GM12878 (cell line): ENCODE results near the gene TSC22D3. TPM values are rescaled to one million over a fixed set of nuclear protein-coding genes. Genes with fewer than 3 reads are reported as not detected.

Experiments
- ATAC-seq: fragments of 200-7000 bp; cut with Tn5 transposase; 3 replicates; pipeline ENCODE4 v1.9.1; 2020; ENCODE audit warnings: mild to moderate bottlenecking, moderate library complexity
- BruUV-seq: library from RNA; stranded (reverse); fragments of 400-500 nt; replicated peaks from 2 replicates; lab custom pipeline; 2021; lab: Mats Ljungman, UMichigan
- CTCF ChIA-PET: fragments of 300-600 bp; sonication (Branson Sonifier 250); formaldehyde crosslinking; extraction: SDS; loops from one replicate; lab custom pipeline; 2021; ENCODE audit warnings: inconsistent platforms; lab: Yijun Ruan, JAX
- POLR2A ChIA-PET: fragments of 350-600 bp; formaldehyde crosslinking; extraction: SDS; loops from one replicate; lab custom pipeline; 2021; ENCODE audit warnings: inconsistent platforms; lab: Charles Lee
- RAD21 ChIA-PET: fragments of 300-600 bp; sonication (Branson Sonifier 250); formaldehyde crosslinking; loops from one replicate; lab custom pipeline; 2023; ENCODE audit warnings: antibody characterized with exemption; ENCODE audit not compliant: unreplicated experiment; lab: Charles Lee
- SMC1A ChIA-PET: fragments of 300-600 bp; sonication (Branson Sonifier 250); formaldehyde crosslinking; loops from one replicate; lab custom pipeline; 2023; ENCODE audit not compliant: unreplicated experiment, uncharacterized antibody; lab: Charles Lee
- DNase-seq: peaks from one replicate; pipeline ENCODE4 v3.0.0-alpha.2; 2011; ENCODE audit warnings: low read depth, low spot score
- FAIRE-seq: peaks from 3 replicates; lab custom pipeline; 2011; peaks lifted over from hg19 to GRCh38; lab: Jason Lieb, UNC
- H2AFZ ChIP-seq: 2 replicates; pipeline ENCODE4 v1.6.0; 2011; ENCODE audit warnings: low read depth, low read length, control low read depth; ENCODE audit not compliant: control insufficient read depth
- H3K27ac ChIP-seq: 2 replicates; pipeline ENCODE4 v1.5.1; 2011; ENCODE audit warnings: control low read depth; ENCODE audit not compliant: control insufficient read depth, insufficient read depth
- H3K27me3 ChIP-seq, 2 experiments: replicated peaks in 1 of 2; 2 replicates each; pipeline versions ENCODE4 v1.6.0 to v1.6.1; 2011; ENCODE audit warnings: low read length in 1 of 2; ENCODE audit not compliant: control insufficient read depth in 2 of 2, insufficient read depth in 2 of 2
- H3K36me3 ChIP-seq, 2 experiments: 2 replicates each; pipeline ENCODE4 v1.5.1; 2011; ENCODE audit warnings: low read length in 1 of 2; ENCODE audit not compliant: control insufficient read depth in 2 of 2, insufficient read depth in 2 of 2
- H3K4me1 ChIP-seq: 2 replicates; pipeline ENCODE4 v1.6.1; 2011; ENCODE audit warnings: mild to moderate bottlenecking, low read length, moderate library complexity, mixed read lengths; ENCODE audit not compliant: control insufficient read depth, insufficient read depth
- H3K4me2 ChIP-seq: 2 replicates; pipeline ENCODE4 v1.6.0; 2011; ENCODE audit warnings: control low read depth; ENCODE audit not compliant: control insufficient read depth, insufficient read depth
- H3K4me3 ChIP-seq: fragments of 200-600 bp; sonication (generic); 2 replicates; pipeline ENCODE4 v1.5.1; 2016
- H3K79me2 ChIP-seq: 2 replicates; pipeline ENCODE4 v1.6.0; 2011; ENCODE audit warnings: low read length; ENCODE audit not compliant: control insufficient read depth, insufficient read depth
- H3K9ac ChIP-seq: 2 replicates; pipeline ENCODE4 v1.8.0; 2011; ENCODE audit warnings: low read length, control low read depth, mixed read lengths; ENCODE audit not compliant: control insufficient read depth, insufficient read depth
- H3K9me3 ChIP-seq: replicated peaks from 3 replicates; pipeline ENCODE4 v1.5.1; 2011; ENCODE audit warnings: mild to moderate bottlenecking, low read length; ENCODE audit not compliant: control insufficient read depth, insufficient read depth
- H4K20me1 ChIP-seq: 2 replicates; pipeline ENCODE4 v1.6.0; 2011; ENCODE audit not compliant: control insufficient read depth, insufficient read depth
- BACH1 ChIP-seq: fragments of 450-650 bp; IDR thresholded peaks from 2 replicates; pipeline ENCODE4 v1.6.1; 2017; ENCODE audit warnings: mild to moderate bottlenecking, borderline replicate concordance
- CEBPB ChIP-seq, 2 experiments: fragments of 150-350 bp in 1 of 2; IDR thresholded peaks; 2 replicates each; pipeline ENCODE4 v1.6.1; 2012 to 2014; ENCODE audit warnings: low read depth in 2 of 2, low read length in 2 of 2, borderline replicate concordance in 1 of 2, inconsistent platforms in 1 of 2
- HDAC6 ChIP-seq: fragments of 200-600 bp; sonication (generic); IDR thresholded peaks from one replicate; pipeline ENCODE4 v1.8.0; 2017; ENCODE audit warnings: antibody characterized with exemption; ENCODE audit not compliant: unreplicated experiment
- IKZF2 ChIP-seq, 2 experiments: fragments of 450-650 bp; IDR thresholded peaks; 2 replicates each; pipeline ENCODE4 v1.6.1; 2017; ENCODE audit warnings: mild to moderate bottlenecking in 2 of 2, moderate library complexity in 2 of 2
- NR2F1 ChIP-seq: fragments of 450-650 bp; conservative IDR thresholded peaks from 2 replicates; pipeline ENCODE4 v1.6.1; 2017; ENCODE audit warnings: mild to moderate bottlenecking
- NRF1 ChIP-seq: conservative IDR thresholded peaks from 2 replicates; pipeline ENCODE4 v1.6.1; 2011; ENCODE audit warnings: mild to moderate bottlenecking, low read depth, low read length, improper control_type of control experiment
- POLR2A ChIP-seq: IDR thresholded peaks from 2 replicates; pipeline ENCODE4 v1.6.1; 2011; ENCODE audit warnings: low read depth, mild to moderate bottlenecking, low read length
- RBBP5 ChIP-seq: fragments of 200-600 bp; sonication (generic); conservative IDR thresholded peaks from 2 replicates; pipeline ENCODE4 v1.6.1; 2016
- YY1 ChIP-seq: IDR thresholded peaks from 2 replicates; pipeline ENCODE4 v1.6.1; 2011; ENCODE audit warnings: low read depth, mild to moderate bottlenecking, low read length
- ZNF207 ChIP-seq: fragments of 450-650 bp; IDR thresholded peaks from 2 replicates; pipeline ENCODE4 v1.6.1; 2014; ENCODE audit warnings: antibody characterized with exemption, mild to moderate bottlenecking, borderline replicate concordance
- ZNF217 ChIP-seq: fragments of 450-650 bp; IDR thresholded peaks from 2 replicates; pipeline ENCODE4 v1.6.1; 2017; ENCODE audit warnings: antibody characterized with exemption, mild to moderate bottlenecking
- ZSCAN29 ChIP-seq: fragments of 450-650 bp; IDR thresholded peaks from 2 replicates; pipeline ENCODE4 v1.6.1; 2017; ENCODE audit warnings: mild to moderate bottlenecking, moderate library complexity
- WGBS: methylation state at CpG from one replicate; pipeline ENCODE4 v1.1.6; 2016; ENCODE audit warnings: low lambda C conversion rate; ENCODE audit not compliant: insufficient replicate concordance, insufficient coverage; ENCODE audit errors: missing lambda C conversion rate; 5-methylcytosine and 5-hydroxymethylcytosine counted together
- in situ Hi-C: fragments of 300-500 bp; cut with MboI; formaldehyde crosslinking; loops from 9 replicates; pipeline ENCODE4 v1.14.3; 2018; ENCODE audit warnings: mixed read lengths
- intact Hi-C: fragments of 100-400 bp; cut with micrococcal nuclease; formaldehyde crosslinking; loops from one replicate; pipeline ENCODE4 v1.14.2; 2022; ENCODE audit not compliant: unreplicated experiment
- polyA plus RNA-seq, 11 experiments: library from polyadenylated mRNA; depleted of rRNA in 4 of 11; unstranded in 6 of 11; stranded (reverse) in 5 of 11; fragments of >200 nt; fragmentation: Nextera tagmentation in 4 of 11; fragmentation: Illumina TruSeq in 1 of 11; extraction: Ambion mirVana in 4 of 11; extraction: Trizol in 1 of 11; gene quantifications; 1 replicate in 1 of 11; 2 replicates in 10 of 11; pipeline versions ENCODE4 v1.2.1 to v1.2.3, GENCODE V29; 2011 to 2016; ENCODE audit warnings: inconsistent platforms in 2 of 11, missing spikeins in 2 of 11, low read depth in 1 of 11
- total RNA-seq, 4 experiments: library from RNA; depleted of rRNA in 3 of 4; stranded (reverse); fragments of >200 nt in 3 of 4; fragmentation: Illumina TruSeq in 1 of 4; extraction: Trizol in 1 of 4; gene quantifications; 2 replicates each; pipeline versions ENCODE4 v1.2.1 to v1.2.3, GENCODE V29; 2013 to 2021
- TF ChIP-seq, protein P1 (sequence below): fragments of 450-650 bp; IDR thresholded peaks from 2 replicates; pipeline ENCODE4 v1.6.1; 2016; ENCODE audit warnings: mild to moderate bottlenecking

The TSC22D3 gene
- total and polyA plus RNA-seq, 10 of the 15 experiments (the other 5 are each of a cell fraction or from before 2014, with no cell fraction given): 4.6 to 122 (median 16.1) TPM

DNA sequence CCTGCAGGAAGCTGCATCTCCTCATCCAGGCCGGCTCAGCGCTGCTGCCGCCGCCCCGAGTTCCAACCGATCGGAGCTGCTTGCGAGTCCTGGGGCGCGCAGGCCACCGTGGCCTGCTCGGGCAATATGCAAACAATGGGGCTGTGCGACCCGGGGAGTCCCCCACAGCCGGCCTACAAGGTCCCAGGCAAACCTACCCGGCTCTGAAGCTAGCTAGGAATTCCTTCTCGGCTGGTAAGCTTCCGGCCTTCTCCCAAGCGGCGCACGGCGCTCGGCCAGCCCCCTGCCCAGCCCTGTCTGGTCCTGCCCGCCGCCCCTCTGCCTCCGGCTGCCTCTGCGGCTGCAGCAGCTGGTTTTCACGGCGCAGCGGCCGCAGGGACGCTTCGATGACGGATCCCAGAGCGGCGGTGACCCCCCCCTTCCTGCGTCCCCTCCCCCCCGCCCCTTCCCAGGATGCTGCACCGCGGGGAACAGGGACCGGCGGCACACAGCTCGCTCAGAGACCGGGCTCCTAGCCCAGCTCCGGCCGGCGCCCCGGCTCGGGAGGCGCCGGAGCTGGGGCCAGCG lies 59.4 kb downstream of the TSC22D3 start (continued):
- TF ChIP-seq, protein P1, sequence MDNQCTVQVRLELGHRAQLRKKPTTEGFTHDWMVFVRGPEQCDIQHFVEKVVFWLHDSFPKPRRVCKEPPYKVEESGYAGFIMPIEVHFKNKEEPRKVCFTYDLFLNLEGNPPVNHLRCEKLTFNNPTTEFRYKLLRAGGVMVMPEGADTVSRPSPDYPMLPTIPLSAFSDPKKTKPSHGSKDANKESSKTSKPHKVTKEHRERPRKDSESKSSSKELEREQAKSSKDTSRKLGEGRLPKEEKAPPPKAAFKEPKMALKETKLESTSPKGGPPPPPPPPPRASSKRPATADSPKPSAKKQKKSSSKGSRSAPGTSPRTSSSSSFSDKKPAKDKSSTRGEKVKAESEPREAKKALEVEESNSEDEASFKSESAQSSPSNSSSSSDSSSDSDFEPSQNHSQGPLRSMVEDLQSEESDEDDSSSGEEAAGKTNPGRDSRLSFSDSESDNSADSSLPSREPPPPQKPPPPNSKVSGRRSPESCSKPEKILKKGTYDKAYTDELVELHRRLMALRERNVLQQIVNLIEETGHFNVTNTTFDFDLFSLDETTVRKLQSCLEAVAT: no peak
- TF ChIP-seq ZNF207 (no peak), ZSCAN29 (no peak), NR2F1 (no peak), NRF1 (no peak), CEBPB (IDR thresholded peaks at IDR 0.05; ENCODE audit: borderline replicate concordance in 1 of 2, low read depth in 2 of 2, low read length in 2 of 2) (no peak), IKZF2 (IDR thresholded peaks at IDR 0.05) (no peak)

DNA sequence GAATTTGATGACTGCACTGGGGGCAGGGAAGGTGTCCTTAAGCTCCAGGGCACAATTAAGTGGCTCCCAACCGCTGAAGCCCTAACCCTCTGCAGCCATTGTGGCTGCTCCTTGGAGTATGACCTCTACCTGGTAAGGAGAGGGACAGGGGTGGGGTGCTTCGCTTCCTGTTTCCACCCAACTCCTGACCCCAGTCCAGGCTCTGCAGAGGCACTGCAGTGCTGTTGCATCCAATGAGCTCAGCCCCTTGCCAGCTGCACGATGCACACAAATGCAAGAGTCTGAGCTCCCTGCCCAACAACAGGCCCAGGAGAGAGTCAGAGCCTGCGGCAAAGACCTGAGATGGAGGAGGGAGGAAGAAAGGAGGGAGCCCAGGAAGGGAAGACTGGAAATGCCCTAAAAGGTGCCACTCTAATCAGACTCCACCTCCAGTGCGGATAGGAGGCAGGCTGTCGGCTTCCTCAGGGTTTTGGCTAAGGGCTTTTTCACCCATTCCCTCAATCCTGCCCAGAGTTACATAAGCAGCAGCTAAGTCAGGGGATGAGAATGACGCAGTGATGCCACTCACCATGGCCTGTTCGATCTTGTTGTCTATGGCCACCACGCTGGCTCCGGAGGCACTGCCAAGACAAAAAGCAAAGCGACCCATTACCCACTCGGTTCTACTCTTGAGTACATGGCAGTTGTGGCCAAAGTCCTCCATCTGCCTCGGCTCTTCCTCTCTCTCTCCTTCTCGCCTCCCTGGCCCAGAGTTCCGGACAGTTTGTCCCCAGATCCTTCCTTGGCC lies 60.1 kb downstream of the TSC22D3 start:
- H3K4me1 ChIP-seq: peaks cover 21% of the 10 kb centered on the region
- peak overlapping the region; percentile 86 for H3K27ac ChIP-seq
- H3K27me3 ChIP-seq: no peaks in the 10 kb centered on the region
- peak overlapping the region; percentile 80 for H3K4me2 ChIP-seq
- ChIA-PET SMC1A (interaction anchor here (0.6 to 16.4 kb wide), 11 partner anchors 14 to 87 kb away, joined by 3 to 425 read pairs (median 5); partner anchors contain the start of genes NCBP2L, PRPS1 and TSC22D3), POLR2A (interaction anchor here (0.6 to 18.2 kb wide), 9 partner anchors 10 to 60 kb away, joined by 3 to 287 read pairs (median 4); partner anchors contain the start of gene TSC22D3), CTCF (interaction anchor here (1.0 to 9.1 kb wide), 8 partner anchors 14 to 60 kb away, joined by 3 to 273 read pairs (median 6); partner anchors contain the start of gene TSC22D3), RAD21 (interaction anchor here (0.6 to 15.7 kb wide), 10 partner anchors 9 to 87 kb away, joined by 3 to 444 read pairs (median 8); partner anchors contain the start of genes NCBP2L, PRPS1 and TSC22D3)
- FAIRE-seq (peak; percentile 31), ATAC-seq (no peak), DNase-seq (no peak)
- 28% methylated on average over 15 of the region's 15 CpGs for WGBS
- peak overlapping the region; percentile 81 for H3K4me3 ChIP-seq
- no peaks in the 10 kb centered on the region; the same call in 2 of the 3 replicates for H3K9me3 ChIP-seq
- H3K36me3 ChIP-seq: no peaks in the 10 kb centered on the region
- H3K9ac ChIP-seq: peak overlapping the region; percentile 73
- H2AFZ ChIP-seq: no peak overlapping the region
- H4K20me1 ChIP-seq: peaks cover 4% of the 10 kb centered on the region; the same call in 1 of the 2 replicates
- in situ Hi-C loops (no loop called here), intact Hi-C loops (loop anchor here (5.0 kb wide), 2 partner anchors 47 to 823 kb away; no protein-coding TSS in a partner anchor)
- TF ChIP-seq YY1: no peak
- no peak for TF ChIP-seq RBBP5
- no peak for TF ChIP-seq ZNF217
- peak; percentile 16; the same call in 1 of the 2 replicates for TF ChIP-seq POLR2A
- 0 out of 2 replicates have a peak, but pooled peaks have one; percentile 24 for TF ChIP-seq BACH1
- no peak for TF ChIP-seq HDAC6
- TF ChIP-seq, protein P1: peak; percentile 51; the same call in 1 of the 2 replicates
- peaks cover 17% of the 10 kb centered on the region for H3K79me2 ChIP-seq
- BruUV-seq: no TSS peak
